ENCODE results near the gene MEIKIN.

Gene MEIKIN

GRCh38 chr5:131773805-131774204, 171.7 kb downstream of the MEIKIN start:
- DNase-seq (ENCODE audit: low read depth in 1 of 2, low spot score in 1 of 2) = no peak

DNA sequence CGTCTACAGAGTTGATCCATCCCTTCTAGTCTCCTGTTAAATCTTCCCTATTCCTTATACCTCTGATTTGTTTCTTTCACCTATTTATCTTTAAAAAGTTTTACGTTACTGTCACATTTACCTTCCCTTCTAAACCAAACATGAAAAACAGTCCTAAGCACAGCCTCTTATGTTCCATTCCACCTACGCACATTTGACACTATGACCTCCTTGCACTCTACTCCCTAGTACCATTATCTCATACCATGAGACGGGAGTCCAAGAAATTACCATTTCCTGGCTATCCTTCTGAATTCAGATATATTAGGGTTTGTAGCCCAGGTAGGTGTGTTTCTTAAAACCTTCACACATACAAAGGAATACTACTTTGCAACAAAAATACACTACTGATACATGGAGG, 173.8 kb downstream of the MEIKIN start:
- DNase-seq (ENCODE audit: low read depth in 1 of 2, low spot score in 1 of 2) = no peak

- no peak for DNase-seq (ENCODE audit: low read depth in 1 of 2, low spot score in 1 of 2)
Observed at GRCh38 chr5:131769961-131770360, 175.5 kb downstream of the MEIKIN start.

GRCh38 chr5:131769336-131769735, 176.1 kb downstream of the MEIKIN start:
- no peak for DNase-seq (ENCODE audit: low read depth in 1 of 2, low spot score in 1 of 2)

GRCh38 chr5:131767891-131768290, 177.6 kb downstream of the MEIKIN start:
- DNase-seq (ENCODE audit: low read depth in 1 of 2, low spot score in 1 of 2) = no peak

DNA sequence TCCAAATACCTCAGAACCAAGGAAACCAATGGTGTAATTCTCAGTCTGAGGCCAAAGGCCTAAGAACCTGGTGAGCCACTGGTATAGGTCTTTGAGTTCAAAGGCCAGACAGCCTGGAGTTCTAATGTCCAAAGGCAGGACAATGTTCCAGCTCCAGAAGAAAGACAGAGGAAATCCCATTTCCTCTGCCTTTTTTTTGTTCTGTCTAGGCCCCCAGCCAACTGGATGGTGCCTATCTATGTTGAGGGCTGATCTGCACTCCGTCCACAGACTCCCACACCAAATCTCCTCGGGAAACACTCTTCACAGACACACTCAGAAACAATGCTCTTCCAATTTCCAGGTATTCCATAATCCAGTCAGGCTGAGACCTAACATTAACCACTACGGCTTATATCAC, 178.8 kb downstream of the MEIKIN start:
- DNase-seq (ENCODE audit: low read depth in 1 of 2, low spot score in 1 of 2) = no peak

DNA sequence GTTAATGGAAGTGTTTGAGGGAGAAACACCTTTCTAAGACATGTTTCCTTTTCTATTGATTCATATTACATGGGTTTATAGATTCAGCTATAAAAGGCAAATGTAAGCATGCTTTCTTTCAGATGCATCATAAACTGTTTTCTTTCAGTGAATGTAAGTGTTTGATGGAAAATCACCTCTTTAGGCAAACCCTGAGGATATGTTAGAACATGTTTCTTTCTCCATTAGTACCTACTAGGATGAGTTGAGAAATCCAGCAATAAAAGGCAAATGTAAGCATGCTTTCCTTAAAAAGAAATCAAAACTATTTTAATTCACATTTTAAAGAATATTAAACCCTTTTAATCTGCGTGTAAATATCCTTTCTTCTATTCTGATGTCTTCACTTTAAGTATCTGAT, 180.2 kb downstream of the MEIKIN start:
- DNase-seq (ENCODE audit: low read depth in 1 of 2, low spot score in 1 of 2) = no peak

- no peak for DNase-seq (ENCODE audit: low read depth in 1 of 2, low spot score in 1 of 2)
Observed at GRCh38 chr5:131763968-131764367, 181.5 kb downstream of the MEIKIN start.

DNA sequence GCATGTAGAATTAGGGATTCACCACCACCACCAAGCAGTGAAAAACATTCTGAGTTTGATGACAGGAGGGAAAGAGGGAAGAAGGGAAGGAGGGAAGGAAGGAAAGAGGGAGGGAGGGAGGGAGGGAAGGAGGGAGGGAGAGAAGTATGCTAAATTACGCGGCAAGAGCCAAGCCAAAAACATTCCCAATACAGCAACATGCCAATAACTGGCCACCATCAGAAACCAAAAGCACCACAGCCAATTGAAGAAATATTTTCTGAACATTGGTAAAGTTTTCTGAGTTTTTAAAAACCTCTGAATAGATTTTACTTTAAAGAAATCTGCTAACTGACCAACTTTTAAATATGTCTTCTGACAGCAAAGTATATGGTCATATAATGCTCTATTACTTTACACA, 184.7 kb downstream of the MEIKIN start:
- DNase-seq (ENCODE audit: low read depth in 1 of 2, low spot score in 1 of 2) = no peak

DNA sequence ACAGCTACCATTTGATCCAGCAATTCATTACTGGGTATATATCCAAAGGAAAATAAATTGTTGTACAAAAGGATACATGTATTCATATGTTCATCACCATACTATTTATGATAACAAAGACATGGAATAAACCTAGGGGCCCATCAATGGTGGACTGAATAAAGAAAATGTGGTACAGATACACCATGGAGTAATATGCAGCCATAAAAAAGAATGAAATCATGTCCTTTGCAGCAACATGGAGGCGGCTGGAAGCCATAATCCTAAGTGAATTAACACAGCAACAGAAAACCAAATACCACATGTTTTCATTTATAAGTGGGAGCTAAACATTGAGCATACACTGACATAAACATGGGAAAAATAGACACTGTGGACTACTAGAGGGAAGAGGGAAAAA, 185.8 kb downstream of the MEIKIN start:
- no peak for DNase-seq (ENCODE audit: low read depth in 1 of 2, low spot score in 1 of 2)

DNA sequence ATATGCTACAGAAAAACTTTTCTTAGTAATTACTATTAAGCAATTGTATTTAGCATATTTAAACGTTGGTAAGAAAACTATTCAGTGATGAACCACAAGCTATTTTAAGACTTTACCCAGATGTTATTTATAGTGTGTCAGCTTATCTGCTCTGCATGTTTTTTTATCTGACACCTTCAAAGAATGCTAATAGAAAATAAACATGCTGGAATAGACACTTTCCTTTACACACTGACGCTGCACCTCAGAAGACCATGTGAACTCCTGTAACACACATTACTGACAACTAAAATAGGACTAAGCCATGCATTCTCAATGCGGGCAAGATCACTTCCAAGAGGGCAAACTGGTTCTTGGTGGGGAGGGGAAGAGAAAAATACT, 187.0 kb downstream of the MEIKIN start:
- no peak for DNase-seq (ENCODE audit: low read depth in 1 of 2, low spot score in 1 of 2)

GRCh38 chr5:131757830-131758519, 187.5 kb downstream of the MEIKIN start:
- DNase-seq (ENCODE audit: low read depth in 1 of 2, low spot score in 1 of 2) = no peak

Measured in stimulated activated CD4-positive, alpha-beta T cell treated with anti-CD3 and anti-CD28 coated beads, Interleukin-15, amount 100 ng/mL, for 1 hour (primary cell).